ENCODE results near the gene SOX21.

GRCh38 chr13:94709001-94709834 is 3.1 kb downstream of the SOX21 start:
- no peak for TF ChIP-seq CTCF (optimal IDR thresholded peaks at IDR 0.05 in 1 of 3, IDR thresholded peaks at IDR 0.05 in 1 of 3, conservative IDR thresholded peaks at IDR 0.05 in 1 of 3; ENCODE audit: extremely low read depth in 1 of 3, insufficient read depth in 2 of 3, low read length in 3 of 3)
- TF ChIP-seq EZH2 (IDR thresholded peaks at IDR 0.05; ENCODE audit: low read length): no peak
